G401 (cell line): ENCODE results near the gene DGKI. TPM values are rescaled to one million over a fixed set of nuclear protein-coding genes. Genes with fewer than 3 reads are reported as not detected.
"Not testable (repeated sequence)": the region's sequence is repeated elsewhere in the genome, so short reads cannot be mapped to it uniquely, and the experiment has no call there.

ENCODE experiments used
- DNase-seq: peaks from one replicate; pipeline ENCODE4 v3.0.0-alpha.2; 2015; ENCODE audit warnings: low spot score
- in situ Hi-C: cut with HindIII; loops from 2 replicates; pipeline ENCODE4 v1.10.0; 2016; ENCODE audit warnings: low sequenced_read_pairs, mixed read lengths
- total RNA-seq: library from RNA; depleted of rRNA; stranded (reverse); fragments of >200 nt; shearing (Covaris generic); gene quantifications from 2 replicates; pipeline ENCODE4 v1.2.3, GENCODE V29; 2014

DGKI gene
- total RNA-seq, 1 experiment from 2014 or later, result not detected

GRCh38 chr7:137706330-137706729 is 140.4 kb downstream of the DGKI start:
- DNase-seq, in situ Hi-C loops: not testable (repeated sequence)

GRCh38 chr7:137704723-137705122 is 142.1 kb downstream of the DGKI start:
- DNase-seq, result no peak
- in situ Hi-C loops, result no loop called here

- no peak for DNase-seq
- in situ Hi-C loops, result no loop called here
Observed at GRCh38 chr7:137703291-137704010, 143.3 kb downstream of the DGKI start.

- in situ Hi-C loops, result no loop called here
Observed at GRCh38 chr7:137696988-137697387, 149.8 kb downstream of the DGKI start.

GRCh38 chr7:137696376-137696775 is 150.4 kb downstream of the DGKI start:
- DNase-seq, result no peak
- in situ Hi-C loops, result no loop called here

More at GRCh38 chr7:137696988-137697387, 149.8 kb downstream of the DGKI start:
- DNase-seq, result no peak

GRCh38 chr7:137695942-137696341 is 150.8 kb downstream of the DGKI start:
- in situ Hi-C loops, result no loop called here
- no peak for DNase-seq

- in situ Hi-C loops, result no loop called here
- DNase-seq, result no peak
Observed at GRCh38 chr7:137695494-137695893, 151.3 kb downstream of the DGKI start.

- in situ Hi-C loops, result no loop called here
- no peak for DNase-seq
Observed at GRCh38 chr7:137694405-137694804, 152.4 kb downstream of the DGKI start.

- no peak for DNase-seq
Observed at GRCh38 chr7:137692399-137692798, 154.4 kb downstream of the DGKI start.

GRCh38 chr7:137691566-137691965 is 155.2 kb downstream of the DGKI start:
- in situ Hi-C loops, result no loop called here

More at GRCh38 chr7:137692399-137692798, 154.4 kb downstream of the DGKI start:
- in situ Hi-C loops, result no loop called here

GRCh38 chr7:137690635-137691034 is 156.1 kb downstream of the DGKI start:
- no peak for DNase-seq
- in situ Hi-C loops, result no loop called here

More at GRCh38 chr7:137691566-137691965, 155.2 kb downstream of the DGKI start:
- DNase-seq, result no peak

- in situ Hi-C loops, result no loop called here
Observed at GRCh38 chr7:137689761-137690160, 157.0 kb downstream of the DGKI start.

GRCh38 chr7:137687556-137688265 is 159.1 kb downstream of the DGKI start:
- DNase-seq, result no peak

More at GRCh38 chr7:137689761-137690160, 157.0 kb downstream of the DGKI start:
- DNase-seq, result no peak

GRCh38 chr7:137685433-137686164 is 161.2 kb downstream of the DGKI start:
- no peak for DNase-seq
- in situ Hi-C loops, result no loop called here

More at GRCh38 chr7:137687556-137688265, 159.1 kb downstream of the DGKI start:
- in situ Hi-C loops, result no loop called here

GRCh38 chr7:137684776-137685175 is 162.0 kb downstream of the DGKI start:
- DNase-seq, result no peak
- in situ Hi-C loops, result no loop called here

GRCh38 chr7:137684316-137684715 is 162.5 kb downstream of the DGKI start:
- in situ Hi-C loops, result no loop called here
- no peak for DNase-seq

- no peak for DNase-seq
- in situ Hi-C loops, result no loop called here
Observed at GRCh38 chr7:137682596-137682995, 164.2 kb downstream of the DGKI start.

- in situ Hi-C loops, result no loop called here
- DNase-seq, result no peak
Observed at GRCh38 chr7:137681657-137682562, 164.9 kb downstream of the DGKI start.
